GM21367 (cell line): Measurements from ENCODE around the gene ATF7.
"Not testable (repeated sequence)": the region's sequence is repeated elsewhere in the genome, so short reads cannot be mapped to it uniquely, and the experiment has no call there.

ENCODE experiments used
- ATAC-seq: cut with Tn5 transposase; IDR thresholded peaks from one replicate; pipeline ENCODE4 v1.9.1; 2021; ENCODE audit not compliant: unreplicated experiment

The ATF7 gene

DNA sequence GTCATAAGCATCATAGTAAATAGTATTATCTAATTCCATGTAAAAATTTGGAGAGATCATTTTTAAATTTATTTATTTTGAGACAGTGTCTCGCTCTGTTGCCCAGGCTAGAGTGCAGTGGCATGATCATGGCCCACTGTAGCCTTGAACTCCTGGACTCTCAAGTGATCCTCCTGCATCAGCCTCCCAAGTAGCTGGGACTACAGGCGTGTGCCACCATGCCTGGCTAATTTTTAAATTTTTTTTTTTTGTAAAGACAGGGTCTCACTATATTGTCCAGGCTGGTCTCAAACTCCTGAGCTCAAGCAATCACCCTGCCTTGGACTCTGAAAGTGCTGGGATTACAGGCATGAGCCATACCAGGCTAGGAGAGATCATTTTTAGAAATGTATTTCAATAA is 27.2 kb downstream of the ATF7 start:
- not testable (repeated sequence) for ATAC-seq

DNA sequence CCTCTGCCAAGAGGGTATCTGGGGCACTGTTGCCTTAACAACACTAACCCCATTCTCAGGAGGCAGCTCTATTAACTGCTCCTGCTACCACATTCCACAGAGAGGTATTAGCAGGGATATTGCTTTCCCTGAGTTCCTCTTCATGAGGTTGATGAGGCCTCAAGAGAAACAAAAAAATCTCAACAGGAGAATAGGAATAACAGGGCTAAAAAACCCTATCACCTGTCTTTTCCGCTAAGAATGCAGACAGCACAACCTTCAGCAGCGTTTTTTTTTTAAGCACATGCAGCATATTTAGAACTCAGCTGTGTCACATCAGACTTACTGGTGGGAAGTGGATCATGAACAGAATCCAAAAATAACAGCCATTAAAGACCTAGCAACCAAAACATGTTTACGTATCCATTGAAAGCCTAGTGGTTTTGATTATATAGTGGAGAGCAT is 29.2 kb downstream of the ATF7 start:
- no peak for ATAC-seq

- ATAC-seq: no peak
Observed at GRCh38 chr12:53594897-53595615, 31.1 kb downstream of the ATF7 start.

GRCh38 chr12:53593707-53594106 is 32.5 kb downstream of the ATF7 start:
- ATAC-seq: no peak

GRCh38 chr12:53593031-53593430 is 33.2 kb downstream of the ATF7 start:
- ATAC-seq: no peak

DNA sequence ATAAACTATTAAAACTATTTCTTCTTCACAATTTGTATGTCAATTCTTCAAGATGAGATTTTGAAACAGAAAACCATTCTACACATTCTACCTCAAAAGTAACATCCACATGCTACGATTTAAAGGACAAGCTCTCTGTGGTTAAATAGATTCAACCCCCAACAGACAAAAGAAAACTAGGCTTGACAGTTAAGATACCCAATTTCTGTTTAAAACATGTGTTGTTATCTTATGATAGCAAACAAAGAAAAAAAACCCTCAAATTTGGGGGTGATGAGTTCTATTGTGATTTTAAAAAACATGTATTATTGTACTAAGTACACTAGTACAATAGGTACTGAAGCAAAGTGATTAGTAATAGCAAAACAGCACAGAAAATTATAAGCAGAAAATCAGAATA is 33.8 kb downstream of the ATF7 start:
- ATAC-seq: no peak

- no peak for ATAC-seq
Observed at GRCh38 chr12:53591301-53592206, 34.6 kb downstream of the ATF7 start.

- no peak for ATAC-seq
Observed at GRCh38 chr12:53590652-53591051, 35.5 kb downstream of the ATF7 start.

- no peak for ATAC-seq
Observed at GRCh38 chr12:53589915-53590314, 36.3 kb downstream of the ATF7 start.

GRCh38 chr12:53589423-53589822 is 36.8 kb downstream of the ATF7 start:
- no peak for ATAC-seq

GRCh38 chr12:53588123-53588522 is 38.1 kb downstream of the ATF7 start:
- ATAC-seq: no peak

- no peak for ATAC-seq
Observed at GRCh38 chr12:53586745-53587144, 39.4 kb downstream of the ATF7 start.

DNA sequence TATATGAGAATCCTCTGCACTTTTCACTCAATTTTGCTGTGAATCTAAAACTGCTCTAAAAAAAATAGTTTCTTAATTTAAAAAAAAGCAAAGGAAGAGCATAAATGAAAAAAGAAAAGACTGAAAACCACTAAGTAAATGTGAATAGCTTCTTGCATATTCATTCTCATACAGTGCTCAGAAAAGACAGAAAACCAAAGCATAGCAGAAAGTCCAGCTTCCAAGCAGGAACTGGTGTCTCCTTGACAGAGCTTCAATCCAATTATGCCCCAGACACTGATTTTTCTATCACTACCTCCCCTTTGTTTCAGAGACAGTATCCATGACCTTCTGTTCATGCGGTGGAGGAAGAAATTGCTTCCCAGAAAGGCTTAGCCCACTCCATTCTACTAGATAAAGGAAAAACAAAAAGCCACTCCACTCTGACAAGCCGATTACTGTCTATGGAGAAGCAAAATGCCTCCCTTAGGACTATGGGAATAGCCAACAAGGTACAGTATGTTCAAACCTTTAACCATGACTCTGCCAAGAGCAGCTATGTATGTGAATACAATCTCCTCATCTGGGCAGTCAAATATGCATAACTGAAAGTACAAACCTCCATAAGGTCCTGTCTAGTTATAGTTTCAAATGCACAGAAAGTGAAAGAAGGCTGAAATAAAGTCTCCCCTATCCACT is 40.6 kb downstream of the ATF7 start:
- ATAC-seq: peak; percentile 62

GRCh38 chr12:53579545-53579955 is 46.6 kb downstream of the ATF7 start:
- peak; percentile 62 for ATAC-seq

GRCh38 chr12:53578783-53579182 is 47.4 kb downstream of the ATF7 start:
- no peak for ATAC-seq

DNA sequence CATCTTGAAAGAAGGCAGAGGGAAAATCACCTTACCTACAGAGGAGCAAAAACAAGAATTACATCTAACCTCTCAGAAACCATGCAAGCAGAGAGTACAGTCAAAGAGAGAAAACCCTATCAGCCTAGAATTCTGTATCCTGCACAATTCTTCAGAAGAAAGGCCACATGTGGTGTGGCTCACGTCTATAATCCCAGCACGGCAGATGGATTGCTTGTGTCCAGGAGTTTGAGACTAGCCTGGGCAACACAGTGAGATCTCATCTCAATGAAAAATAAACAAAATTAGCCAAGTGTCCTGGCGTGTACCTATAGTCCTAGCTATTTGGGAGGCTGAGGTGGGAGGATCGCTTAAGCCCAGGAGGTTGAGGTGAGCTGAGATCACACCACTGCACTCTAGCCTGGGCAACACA is 48.2 kb downstream of the ATF7 start:
- ATAC-seq: no peak

DNA sequence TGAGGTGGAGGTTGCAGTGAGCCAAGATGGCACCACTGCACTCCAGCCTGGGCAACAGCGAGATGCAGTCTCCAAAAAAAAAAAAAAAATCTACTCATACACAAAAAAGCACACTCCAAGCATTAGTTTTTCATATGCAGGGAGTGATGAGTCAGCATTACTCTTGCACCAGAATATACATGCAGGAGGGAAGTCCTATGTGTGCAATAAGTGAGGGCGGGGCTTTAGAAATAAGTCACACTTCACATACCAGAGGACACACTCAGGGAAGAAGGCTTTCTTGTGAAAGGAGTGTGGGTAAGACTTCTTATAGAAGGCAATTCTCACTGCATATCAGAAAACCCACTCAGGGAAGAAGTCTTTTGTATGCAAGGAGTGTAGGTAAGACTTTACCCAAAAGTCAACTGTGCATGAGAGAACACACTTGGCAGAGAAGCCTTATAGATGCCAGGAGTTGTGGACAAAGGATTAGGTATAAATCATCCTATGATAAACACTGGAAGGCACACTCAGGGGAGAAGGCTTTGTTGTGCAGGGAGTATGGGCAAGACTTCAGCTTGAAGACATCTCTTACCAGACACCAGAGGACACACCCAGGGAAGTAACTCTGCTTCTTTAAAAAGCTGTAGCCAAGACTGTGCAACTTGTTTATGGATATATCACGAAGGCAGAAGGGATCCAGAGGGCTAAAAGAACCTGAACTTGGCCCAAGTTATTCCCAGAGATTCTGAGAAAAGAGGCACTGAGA is 50.5 kb downstream of the ATF7 start:
- no peak for ATAC-seq

DNA sequence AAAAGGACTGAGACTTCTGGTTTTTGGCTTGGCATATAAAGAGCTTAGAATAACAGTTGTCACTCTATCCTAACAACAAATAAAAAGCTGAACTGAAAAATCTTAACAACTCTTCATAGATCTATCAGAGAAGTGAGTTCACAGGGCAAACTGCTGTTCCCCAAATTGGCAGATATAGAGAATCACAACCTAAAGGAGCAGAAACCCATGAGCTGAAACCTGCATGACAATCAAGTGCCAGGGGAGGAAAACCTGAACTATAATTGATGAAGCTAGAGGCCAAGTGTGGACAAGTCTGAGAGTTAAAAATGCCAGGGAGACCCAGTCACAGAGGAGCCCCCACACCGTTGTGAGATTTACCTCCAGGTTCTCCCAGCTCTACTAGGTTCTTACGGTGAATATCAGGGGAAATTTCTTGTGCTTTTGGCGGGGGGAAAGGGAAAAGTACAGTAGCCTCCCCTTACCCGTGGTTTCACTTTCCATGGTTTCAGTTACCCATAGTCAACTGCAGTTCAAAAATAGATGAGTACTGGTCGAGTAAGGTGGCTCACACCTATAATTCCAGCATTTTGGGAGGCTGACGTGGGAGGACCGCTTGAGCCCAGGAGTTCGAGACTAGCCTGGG is 53.9 kb downstream of the ATF7 start:
- ATAC-seq: no peak

GRCh38 chr12:53571295-53571694 is 54.9 kb downstream of the ATF7 start:
- no peak for ATAC-seq

- ATAC-seq: no peak
Observed at GRCh38 chr12:53568809-53569557, 57.2 kb downstream of the ATF7 start.
